NCI-H2196 treated with DMSO at 0.1 percent for 48 hours (cell line): ENCODE measurements around the gene ARL10.
"Not testable (repeated sequence)": the region's sequence is repeated elsewhere in the genome, so short reads cannot be mapped to it uniquely, and the experiment has no call there.

ENCODE experiments used
- DNase-seq: peaks from one replicate; lab custom pipeline; 2025; ENCODE audit not compliant: unreplicated experiment; lab: John Stamatoyannopoulos, UW

The ARL10 gene

GRCh38 chr5:176388444-176389134, 23.3 kb downstream of the ARL10 start, which contains the start of the genes HIGD2A and NOP16:
Gene HIGD2A (plus strand): TSS chr5:176388751. CDS start chr5:176388820, 69 bp downstream.
Gene NOP16 (minus strand): TSS chr5:176388598. CDS start chr5:176388539, 59 bp downstream.
- DNase-seq: peak; percentile 96

- no peak for DNase-seq
Measured at GRCh38 chr5:176389135-176390123, 24.1 kb downstream of the ARL10 start.

DNA sequence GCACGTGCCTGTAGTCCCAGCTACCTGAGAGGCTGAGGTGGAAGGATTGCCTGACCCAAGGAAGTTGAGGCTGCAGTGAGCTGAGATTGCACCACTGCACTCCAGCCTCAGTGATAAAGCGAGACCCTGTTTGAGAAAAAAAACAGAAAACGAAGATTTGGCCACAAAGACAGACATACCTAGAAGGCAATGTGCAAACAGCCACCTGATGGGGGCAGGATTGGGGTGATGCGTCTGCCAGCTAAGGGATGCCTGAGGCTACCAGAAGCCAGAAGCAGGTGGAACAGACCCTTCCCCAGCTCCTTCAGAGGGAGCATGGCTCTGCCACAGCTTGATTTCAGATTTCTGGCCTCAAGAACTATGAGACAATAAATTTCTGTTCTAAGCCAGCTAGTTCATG, 26.2 kb downstream of the ARL10 start:
- DNase-seq: no peak

DNA sequence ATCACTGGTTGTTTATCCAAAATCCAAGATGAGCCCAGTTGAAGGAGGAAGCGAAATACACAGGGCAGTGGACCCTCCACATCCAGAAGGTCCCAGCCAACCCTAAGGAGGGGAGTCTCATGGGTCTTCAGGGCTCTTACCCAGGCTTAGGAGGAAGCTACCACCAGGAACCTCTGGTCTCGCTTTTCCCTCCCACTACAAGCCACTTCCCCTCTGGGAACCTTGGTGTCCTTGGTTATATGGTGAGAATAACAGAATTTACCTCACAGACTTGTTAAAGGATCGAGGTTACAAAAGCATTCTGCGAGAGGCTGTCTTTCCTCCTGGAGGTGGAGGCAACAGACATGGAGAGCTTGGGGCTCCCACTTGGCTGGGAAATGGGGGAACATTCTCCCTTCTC, 26.7 kb downstream of the ARL10 start:
- no peak for DNase-seq

DNA sequence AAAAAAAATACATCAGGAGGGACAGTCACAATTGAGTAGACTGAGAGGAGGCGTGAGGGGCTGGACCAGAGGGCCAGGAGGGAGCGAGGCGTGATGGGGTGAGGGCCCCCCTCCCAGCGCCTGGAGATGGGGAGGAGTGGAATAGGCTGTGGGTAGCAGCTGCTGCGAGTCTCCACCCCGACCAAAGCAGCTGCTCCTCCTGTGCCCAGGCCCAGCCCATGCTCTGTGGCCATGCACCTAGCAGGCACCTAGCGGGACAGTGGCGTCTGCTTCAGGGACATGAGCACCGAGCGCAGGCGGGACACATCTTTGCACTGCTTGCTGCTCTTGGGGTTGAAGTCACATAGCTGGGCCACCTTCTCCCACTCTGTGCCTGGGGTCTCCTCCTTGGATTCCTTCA, 27.2 kb downstream of the ARL10 start:
- no peak for DNase-seq

GRCh38 chr5:176394096-176394495, 28.8 kb downstream of the ARL10 start:
- DNase-seq: no peak

DNA sequence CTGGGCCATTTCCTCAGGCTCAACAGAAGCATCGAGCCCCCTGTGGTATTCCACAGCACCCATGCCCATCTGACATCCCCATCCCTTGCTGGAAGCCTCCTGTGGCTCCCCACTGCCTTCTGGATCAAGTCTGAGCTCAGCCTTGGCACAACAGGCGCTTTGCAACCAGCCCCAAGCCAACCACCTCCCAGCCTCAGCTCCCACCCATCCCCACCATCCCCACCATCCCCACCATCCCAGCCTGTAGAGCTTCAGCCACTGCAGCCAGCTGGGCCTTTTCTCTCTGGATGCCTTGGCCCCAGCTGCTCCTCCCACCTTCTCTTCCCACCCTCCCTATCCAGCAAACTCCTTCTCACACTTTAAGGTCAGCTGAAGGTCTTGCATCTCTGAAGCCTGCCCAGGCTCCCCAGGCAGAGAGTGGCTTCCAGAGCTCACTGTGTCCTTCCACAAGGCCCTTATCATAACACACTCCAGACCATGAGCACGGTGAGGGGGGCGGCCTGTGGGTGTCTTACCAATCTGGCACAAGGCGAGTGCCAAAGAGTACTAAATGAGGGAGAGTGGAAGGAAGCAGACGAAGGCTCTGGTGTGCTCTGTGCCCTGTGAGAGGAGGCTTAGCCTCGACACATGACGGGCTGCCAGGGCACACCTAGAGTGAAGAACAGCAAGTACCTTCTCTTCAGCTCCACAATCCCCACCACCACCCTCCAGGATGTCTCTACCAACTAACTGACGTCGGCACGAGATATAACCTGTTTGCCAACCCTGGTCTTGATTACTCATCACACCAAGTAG, 29.8 kb downstream of the ARL10 start:
- no peak for DNase-seq

GRCh38 chr5:176396330-176396729, 31.0 kb downstream of the ARL10 start:
- DNase-seq: no peak

- DNase-seq: no peak
Measured at GRCh38 chr5:176397736-176398420, 32.6 kb downstream of the ARL10 start.

GRCh38 chr5:176400382-176401156, 35.3 kb downstream of the ARL10 start:
- DNase-seq: no peak

DNA sequence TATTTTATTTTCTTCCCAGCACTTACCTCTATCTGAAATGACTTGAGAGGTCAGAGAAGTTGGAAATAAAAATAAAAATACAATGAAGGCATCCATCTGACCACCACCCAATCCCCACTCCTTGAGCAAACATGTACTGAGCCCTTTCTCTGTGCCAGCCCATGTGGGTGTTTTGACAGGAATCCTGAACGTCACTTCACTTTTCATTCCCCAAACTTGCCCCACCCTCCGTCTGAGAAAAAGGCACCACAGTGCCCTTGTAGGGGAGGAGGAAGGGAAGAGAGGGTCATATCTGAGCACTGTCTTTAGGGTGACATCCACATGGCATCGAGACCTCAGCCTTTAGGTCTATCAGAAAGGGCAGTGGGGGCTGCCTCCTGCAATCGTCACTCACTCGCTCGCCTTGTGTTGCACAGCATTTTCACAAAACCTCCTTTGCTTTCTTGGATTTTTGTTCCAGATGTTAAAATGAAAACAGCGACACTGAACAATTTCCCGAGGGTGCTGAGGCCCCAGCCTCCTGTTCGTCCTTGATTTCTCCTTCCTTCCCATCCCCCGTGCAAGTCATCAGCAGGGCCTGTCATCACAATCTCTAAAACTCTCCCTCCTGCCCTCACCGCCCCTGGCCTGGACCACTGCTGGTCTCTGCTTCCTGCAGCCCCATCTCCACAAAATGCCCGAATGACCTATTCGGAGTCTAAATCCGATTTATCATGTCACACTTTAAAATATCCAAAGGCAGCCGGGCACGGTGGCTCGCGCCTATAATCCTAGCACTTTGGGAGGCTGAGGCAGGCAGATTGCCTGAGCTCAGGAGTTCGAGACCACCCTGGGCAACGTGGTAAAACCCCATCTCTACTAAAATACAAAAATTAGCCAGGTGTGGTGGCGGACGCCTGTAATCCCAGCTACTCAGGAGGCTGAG, 36.3 kb downstream of the ARL10 start:
- DNase-seq: no peak

DNA sequence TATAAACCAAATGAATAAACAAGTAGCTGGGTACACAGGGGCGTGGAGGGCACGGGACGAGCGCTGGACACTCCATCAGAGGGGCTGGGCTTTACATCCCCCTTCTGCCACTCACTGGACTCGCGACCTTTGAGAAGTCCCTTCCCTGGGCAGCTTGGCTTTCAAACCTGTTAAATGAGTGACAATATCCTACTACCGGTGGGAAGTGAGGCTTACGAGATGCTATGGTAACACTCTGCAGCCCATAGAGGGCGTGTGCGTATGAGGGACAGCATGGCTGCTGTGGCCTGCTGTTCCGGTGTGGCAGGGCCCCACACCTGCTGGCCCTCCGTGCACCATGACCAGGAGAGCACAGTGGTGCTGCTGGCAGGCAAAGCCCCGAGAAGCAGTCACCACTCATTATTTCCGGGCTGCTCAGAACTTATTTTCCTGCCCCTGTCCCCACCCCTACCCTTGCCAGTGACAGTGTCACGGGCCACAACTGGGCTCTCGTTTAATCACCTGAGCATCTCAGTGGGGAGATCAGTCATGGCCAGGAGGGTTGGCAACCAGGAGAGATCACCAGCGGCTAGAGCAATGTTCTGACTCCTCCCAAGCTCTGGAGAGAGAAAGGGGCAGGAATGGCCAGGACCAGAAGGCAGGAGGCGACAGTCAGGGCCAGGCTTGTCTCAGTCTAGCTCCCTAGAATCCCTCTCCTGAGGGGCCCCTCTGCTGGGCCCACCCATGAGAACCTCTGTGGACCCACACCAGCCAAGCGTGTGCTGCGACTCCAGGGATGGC, 40.6 kb downstream of the ARL10 start:
- no peak for DNase-seq

GRCh38 chr5:176406436-176407052, 41.3 kb downstream of the ARL10 start:
- no peak for DNase-seq

GRCh38 chr5:176407456-176408251, 42.4 kb downstream of the ARL10 start:
- no peak for DNase-seq

GRCh38 chr5:176408252-176408573, 42.9 kb downstream of the ARL10 start:
- DNase-seq: not testable (repeated sequence)

DNA sequence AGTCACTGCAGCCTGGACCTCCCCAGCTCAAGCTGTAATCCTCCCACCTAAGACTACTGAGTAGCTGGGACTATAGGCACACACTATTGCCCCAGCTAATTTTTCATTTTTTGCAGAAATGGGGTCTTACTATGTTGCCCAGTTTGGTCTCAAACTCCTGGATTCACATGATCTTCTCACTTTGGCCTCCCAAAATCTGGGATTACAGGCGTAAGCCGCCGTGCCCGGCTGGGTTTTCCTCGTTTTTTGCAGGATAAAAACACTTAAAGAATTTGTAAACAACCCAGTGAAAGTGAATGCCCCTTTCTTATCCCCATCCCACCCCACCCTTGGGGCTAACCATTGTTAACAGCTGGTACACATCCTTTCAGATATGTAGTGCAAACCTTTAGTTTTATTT, 43.3 kb downstream of the ARL10 start:
- no peak for DNase-seq

DNA sequence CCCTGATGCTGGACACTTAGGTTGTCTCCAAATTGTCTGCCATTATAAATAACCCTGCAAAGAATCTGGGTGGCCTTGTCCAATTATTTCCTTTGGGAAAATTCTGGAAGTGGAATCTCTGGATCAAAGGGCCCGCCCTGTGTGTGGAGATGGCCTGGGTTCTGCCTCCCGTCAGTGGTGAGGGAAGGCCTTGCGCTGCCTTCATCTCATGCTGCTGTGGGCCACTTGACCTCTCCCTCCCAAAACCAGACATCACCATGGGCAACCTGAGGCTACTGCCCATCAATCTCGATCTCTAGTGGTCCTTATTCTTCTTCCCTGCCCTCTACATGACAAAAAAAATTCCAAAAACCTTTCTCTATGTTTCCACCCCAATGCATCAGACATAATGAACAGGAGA, 44.5 kb downstream of the ARL10 start:
- DNase-seq: no peak
